Activated gamma-delta T cell treated with Interleukin-2 at 50 U/mL for 16 hours (primary cell): ENCODE data around the gene CBARP.
A peak's percentile ranks its signal among the peaks of the same experiment; 100 is the strongest.
"Not testable (repeated sequence)": the region's sequence is repeated elsewhere in the genome, so short reads cannot be mapped to it uniquely, and the experiment has no call there.

ENCODE experiments used
- DNase-seq: peaks from one replicate; pipeline ENCODE4 v3.0.0-alpha.2; 2020

Gene CBARP

GRCh38 chr19:1224047-1224825, 13.6 kb downstream of the CBARP start:
- no peak for DNase-seq

GRCh38 chr19:1223018-1223855, 14.6 kb downstream of the CBARP start:
- no peak for DNase-seq

- DNase-seq, result no peak
Observed at GRCh38 chr19:1222394-1222793, 15.4 kb downstream of the CBARP start.

- no peak for DNase-seq
Observed at GRCh38 chr19:1221904-1222255, 15.9 kb downstream of the CBARP start.

GRCh38 chr19:1220976-1221903, 16.6 kb downstream of the CBARP start:
- DNase-seq, result no peak

GRCh38 chr19:1220477-1220930, 17.3 kb downstream of the CBARP start:
- DNase-seq, result no peak

GRCh38 chr19:1219786-1220476, 17.9 kb downstream of the CBARP start:
- no peak for DNase-seq

- no peak for DNase-seq
Observed at GRCh38 chr19:1218751-1219567, 18.8 kb downstream of the CBARP start.

- no peak for DNase-seq
Observed at GRCh38 chr19:1217366-1217765, 20.4 kb downstream of the CBARP start.

- no peak for DNase-seq
Observed at GRCh38 chr19:1216756-1217155, 21.0 kb downstream of the CBARP start.

- DNase-seq, result no peak
Observed at GRCh38 chr19:1214862-1215731, 22.7 kb downstream of the CBARP start.

GRCh38 chr19:1214299-1214861, 23.4 kb downstream of the CBARP start:
- DNase-seq, result no peak

- DNase-seq, result no peak
Observed at GRCh38 chr19:1213391-1214286, 24.2 kb downstream of the CBARP start.

GRCh38 chr19:1211494-1212234, 26.1 kb downstream of the CBARP start:
- no peak for DNase-seq

GRCh38 chr19:1210227-1210538, 27.6 kb downstream of the CBARP start:
- no peak for DNase-seq

GRCh38 chr19:1208830-1209229, 29.0 kb downstream of the CBARP start:
- DNase-seq, result not testable (repeated sequence)

GRCh38 chr19:1206864-1207450, 30.8 kb downstream of the CBARP start:
- peak; percentile 23 for DNase-seq
